Activated CD4-positive, CD25-positive, alpha-beta regulatory T cell (primary cell): Measurements from ENCODE around the gene BEND6.

Experiments used
- DNase-seq, 4 experiments: peaks; one replicate each; lab custom pipeline; 2025; lab: John Stamatoyannopoulos, UW

The BEND6 gene, protein sequence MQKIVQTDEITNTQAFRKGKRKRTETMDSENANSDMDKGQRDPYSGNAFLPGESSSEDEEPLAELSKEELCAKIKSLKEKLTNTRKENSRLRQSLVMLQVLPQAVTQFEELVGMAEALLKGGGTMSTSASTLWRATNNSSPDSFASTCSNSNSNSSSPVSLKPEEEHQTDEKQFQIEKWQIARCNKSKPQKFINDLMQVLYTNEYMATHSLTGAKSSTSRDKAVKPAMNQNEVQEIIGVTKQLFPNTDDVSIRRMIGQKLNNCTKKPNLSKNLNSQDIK

GRCh38 chr6:56954403-56955170, at the start of gene BEND6:
Gene BEND6, plus strand, starts transcription at chr6:56955107. Its CDS starts 26,704 bp downstream, at chr6:56981811.
- DNase-seq = no peak

- DNase-seq = no peak
Measured at GRCh38 chr6:56905378-56905777, 49.5 kb upstream of the BEND6 start.

DNA sequence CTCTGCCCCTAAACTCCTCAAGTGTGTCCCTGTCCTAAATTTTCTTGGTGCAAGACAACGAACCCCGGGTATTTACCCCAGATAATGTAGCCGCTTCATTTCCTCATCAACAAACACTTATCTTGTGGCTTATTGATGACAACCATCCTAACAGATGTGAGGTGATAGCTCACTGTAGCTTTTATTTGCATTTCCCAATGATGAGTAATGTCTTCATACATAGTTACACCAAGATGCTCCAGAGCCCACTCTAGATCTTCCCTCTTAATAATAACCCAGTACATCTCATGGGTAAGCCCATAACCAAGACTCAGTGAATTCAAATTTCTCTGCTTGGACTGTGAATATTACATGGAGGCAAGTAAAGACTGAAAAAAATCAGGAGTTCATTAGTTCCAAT, 48.2 kb upstream of the BEND6 start:
- DNase-seq = no peak

DNA sequence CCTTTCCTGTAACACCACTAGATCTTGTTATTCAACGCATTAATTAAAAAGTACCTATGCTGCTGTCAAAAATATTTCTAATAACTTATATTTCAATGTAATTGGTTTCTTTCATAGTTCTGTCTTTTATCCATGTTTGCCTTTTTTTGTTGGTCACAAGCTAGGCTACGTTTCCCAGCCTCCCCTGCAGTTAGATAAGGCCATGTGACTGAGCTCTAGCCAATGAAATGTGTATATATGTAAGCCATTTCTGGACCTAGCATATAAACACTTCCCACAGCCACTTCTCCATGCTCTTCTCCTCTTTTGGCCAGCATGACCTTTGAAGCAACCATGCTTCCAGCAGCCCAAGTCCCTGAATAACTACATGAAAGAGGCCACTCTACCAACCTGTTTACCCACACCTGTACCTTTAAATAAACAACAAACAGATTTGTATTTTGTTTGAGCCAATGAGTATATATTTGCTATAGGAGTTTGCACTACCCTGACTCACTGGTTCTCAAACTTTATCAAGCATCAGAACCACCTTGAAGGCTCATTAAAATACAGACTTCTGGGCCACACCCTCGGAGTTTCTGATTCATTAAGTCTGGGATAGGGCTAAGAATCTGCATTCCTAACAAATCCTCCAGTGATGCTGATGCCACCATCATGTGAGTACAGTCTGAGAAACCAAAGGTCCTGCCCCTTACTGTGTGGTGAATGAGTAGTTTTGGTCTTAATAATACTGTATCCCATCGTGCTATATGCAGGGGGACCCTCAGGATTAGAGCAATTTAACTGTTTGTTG, 45.6 kb upstream of the BEND6 start:
- no peak for DNase-seq

GRCh38 chr6:56911847-56912246, 43.1 kb upstream of the BEND6 start:
- no peak for DNase-seq

DNA sequence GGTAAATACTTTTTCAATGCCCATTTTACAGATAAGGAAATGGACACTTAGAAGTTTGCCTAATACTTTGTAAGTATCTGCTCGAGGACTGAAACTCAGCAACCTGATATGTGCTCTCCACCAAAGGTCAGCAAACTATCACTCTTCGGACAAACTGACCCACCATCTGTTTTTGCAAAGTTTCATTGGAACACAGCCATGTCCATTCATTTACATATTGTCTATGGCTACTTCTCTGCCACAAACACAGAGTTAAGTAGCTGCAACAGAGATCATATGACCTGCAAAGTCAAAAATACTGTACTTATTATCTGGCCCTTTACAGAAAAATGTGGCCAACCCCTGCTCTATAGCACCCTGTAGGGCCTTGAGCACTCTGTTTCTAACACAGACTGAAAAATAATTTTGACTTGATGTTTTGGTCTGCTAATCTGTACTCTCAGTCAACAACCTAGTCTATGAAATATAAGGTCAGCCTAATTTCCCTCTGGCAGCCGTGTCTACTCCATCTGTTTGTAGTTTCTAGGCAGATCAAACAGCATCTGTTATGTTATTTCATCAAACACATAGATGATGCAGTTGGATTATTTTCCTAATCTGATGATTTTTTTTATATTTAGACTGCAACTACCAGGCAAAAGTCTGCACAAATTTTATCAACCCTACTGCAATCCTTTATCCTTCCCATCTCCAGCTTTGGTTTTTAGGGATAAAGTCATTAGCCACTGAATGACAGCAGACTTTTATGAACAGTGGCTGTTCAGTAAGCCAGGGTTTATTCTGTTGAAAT, 41.4 kb upstream of the BEND6 start:
- no peak for DNase-seq

GRCh38 chr6:56914798-56915658, 39.9 kb upstream of the BEND6 start:
- no peak for DNase-seq

GRCh38 chr6:56915832-56916231, 39.1 kb upstream of the BEND6 start:
- no peak for DNase-seq

- no peak for DNase-seq
Measured at GRCh38 chr6:56916849-56917551, 37.9 kb upstream of the BEND6 start.

- DNase-seq = no peak
Measured at GRCh38 chr6:56922645-56923044, 32.3 kb upstream of the BEND6 start.

DNA sequence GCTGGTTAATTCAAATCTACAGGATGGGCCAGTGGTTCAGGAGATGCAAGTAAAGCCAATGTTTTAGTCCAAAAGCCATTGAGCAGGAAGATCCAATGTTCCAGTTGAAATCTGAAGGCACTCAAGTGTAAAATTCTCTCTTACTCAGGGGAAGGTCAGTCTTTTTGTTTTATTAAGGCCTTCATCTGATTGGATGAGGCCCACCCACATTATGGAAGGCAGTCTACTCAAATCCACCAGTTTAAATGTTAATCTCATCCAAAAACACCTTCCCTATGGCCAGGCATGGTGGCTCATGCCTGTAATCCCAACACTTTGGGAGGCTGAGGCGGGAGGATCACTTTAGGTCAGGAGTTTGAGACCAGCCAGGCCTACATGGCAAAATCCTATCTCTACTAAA, 31.3 kb upstream of the BEND6 start:
- DNase-seq = no peak

- no peak for DNase-seq
Measured at GRCh38 chr6:56927538-56928453, 27.1 kb upstream of the BEND6 start.

DNA sequence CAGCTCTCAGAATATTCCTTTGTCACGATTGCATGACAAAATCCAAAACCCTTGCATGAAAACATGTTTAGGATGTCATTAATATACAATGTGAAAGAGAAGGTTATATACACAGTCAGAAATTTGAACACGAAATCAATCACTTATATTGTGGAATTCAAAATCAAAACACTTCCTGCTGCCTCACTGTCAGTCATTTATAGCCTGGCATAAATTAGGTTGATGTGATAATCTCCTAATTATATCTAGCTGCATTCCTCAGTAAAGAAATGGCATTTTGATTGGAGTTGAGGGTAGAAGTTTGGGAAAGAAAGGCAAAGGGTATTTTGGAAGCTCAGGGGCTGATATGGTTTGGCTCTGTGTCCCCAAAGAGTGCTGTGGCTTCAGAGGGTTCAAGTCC, 24.1 kb upstream of the BEND6 start:
- no peak for DNase-seq

DNA sequence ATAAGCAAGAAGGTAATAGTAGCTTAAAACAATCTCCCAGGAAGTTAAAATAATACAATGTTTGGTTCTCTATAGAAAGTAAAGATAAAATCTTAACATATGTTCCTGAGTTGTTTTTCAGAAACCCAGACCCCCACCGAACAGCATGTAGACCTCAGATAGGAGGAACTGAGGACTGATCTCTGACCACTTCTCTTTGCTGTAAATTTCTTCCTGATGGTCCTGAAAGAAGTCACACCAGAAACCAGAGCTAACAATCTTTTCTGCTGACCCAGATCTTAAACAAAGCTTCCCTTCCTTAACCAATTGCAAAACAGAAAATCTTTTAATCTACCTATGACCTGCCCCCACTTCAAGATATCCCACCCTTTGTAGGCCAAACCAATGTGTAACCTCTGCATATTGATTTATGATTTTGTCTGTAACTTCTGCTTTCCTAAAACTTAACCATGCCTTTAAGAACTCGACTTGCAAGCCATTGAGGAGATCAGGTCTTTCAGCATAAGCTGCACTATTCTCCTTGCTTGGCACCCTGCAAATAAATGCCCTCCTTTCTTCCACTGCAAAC, 21.9 kb upstream of the BEND6 start:
- no peak for DNase-seq

DNA sequence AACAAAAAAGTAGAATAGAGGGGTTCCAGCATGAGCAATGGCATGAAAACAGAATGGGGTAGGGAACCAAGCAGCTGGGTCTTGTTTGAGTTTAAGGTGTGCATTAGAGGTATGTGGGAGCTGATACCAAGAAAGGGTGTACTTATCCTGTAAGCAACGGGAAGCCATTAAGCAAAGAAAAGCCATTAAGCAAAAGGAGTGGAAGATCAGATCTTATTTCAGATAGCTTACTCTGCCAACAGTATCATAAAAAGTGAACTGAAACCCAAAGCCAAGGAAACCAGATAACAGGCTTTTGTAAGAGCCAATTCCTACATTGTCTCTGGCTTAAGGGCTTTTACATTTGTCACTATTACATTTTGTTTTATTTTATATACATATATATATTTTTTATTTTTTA, 21.3 kb upstream of the BEND6 start:
- DNase-seq = no peak

GRCh38 chr6:56934876-56935275, 20.0 kb upstream of the BEND6 start:
- DNase-seq = no peak

DNA sequence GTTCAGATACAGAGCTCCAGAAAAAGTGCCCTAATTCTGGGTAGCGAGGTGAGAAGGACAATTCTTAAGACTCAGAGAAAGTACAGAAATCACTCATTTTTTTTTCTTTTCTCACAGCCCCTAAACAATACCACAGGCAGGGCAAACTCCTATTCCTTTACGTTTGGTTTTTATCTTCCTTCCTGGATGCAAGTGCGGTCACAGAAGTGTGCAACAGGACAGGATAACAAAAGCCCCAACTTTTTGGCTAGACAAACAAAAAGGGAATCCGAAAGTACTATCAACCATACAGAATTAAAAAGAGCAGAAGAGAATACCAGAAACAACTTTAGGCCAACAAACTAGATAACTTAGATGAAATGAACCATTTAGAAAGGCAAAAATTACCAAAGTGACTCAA, 18.4 kb upstream of the BEND6 start:
- DNase-seq = no peak

- DNase-seq = no peak
Measured at GRCh38 chr6:56938649-56939191, 16.2 kb upstream of the BEND6 start.

GRCh38 chr6:56940463-56940862, 14.4 kb upstream of the BEND6 start:
- DNase-seq = no peak
